ENCODE results near the gene ERV3-1.

DNA sequence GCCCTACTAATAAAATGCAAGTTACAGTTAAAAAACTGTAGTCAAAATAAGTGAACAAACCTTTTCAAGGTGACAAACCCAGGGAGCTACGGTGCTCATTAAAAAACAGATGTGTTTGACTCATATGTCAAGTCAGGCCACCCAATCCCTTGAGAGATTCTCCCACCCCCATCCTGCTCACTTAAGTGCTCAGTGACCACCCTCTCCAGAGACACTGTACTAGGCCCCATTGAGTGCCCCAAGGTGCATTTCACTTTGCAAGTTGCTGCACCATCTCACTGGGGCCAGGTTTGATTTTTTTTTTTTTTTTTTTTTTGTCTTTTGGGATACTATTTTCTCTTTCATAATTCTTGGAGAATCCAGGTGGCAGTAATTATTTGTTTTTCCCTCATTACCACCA lies 1.9 kb downstream of the ERV3-1 start:
- TF ChIP-seq POLR2A (IDR thresholded peaks at IDR 0.05) = no peak
- TF ChIP-seq, protein P1, sequence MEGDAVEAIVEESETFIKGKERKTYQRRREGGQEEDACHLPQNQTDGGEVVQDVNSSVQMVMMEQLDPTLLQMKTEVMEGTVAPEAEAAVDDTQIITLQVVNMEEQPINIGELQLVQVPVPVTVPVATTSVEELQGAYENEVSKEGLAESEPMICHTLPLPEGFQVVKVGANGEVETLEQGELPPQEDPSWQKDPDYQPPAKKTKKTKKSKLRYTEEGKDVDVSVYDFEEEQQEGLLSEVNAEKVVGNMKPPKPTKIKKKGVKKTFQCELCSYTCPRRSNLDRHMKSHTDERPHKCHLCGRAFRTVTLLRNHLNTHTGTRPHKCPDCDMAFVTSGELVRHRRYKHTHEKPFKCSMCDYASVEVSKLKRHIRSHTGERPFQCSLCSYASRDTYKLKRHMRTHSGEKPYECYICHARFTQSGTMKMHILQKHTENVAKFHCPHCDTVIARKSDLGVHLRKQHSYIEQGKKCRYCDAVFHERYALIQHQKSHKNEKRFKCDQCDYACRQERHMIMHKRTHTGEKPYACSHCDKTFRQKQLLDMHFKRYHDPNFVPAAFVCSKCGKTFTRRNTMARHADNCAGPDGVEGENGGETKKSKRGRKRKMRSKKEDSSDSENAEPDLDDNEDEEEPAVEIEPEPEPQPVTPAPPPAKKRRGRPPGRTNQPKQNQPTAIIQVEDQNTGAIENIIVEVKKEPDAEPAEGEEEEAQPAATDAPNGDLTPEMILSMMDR (IDR thresholded peaks at IDR 0.05) = no peak

All from vagina (tissue), 2 donors.